Stimulated activated memory B cell treated with anti-CD40 and anti-IgM and Interleukin-4, amounts not matched to agents 10 μg/mL and 1 μg/mL and 100 μg/mL, for 72 hours (primary cell): ENCODE data around the gene NQO2.

ENCODE experiments used
- ATAC-seq: fragments of 150-1000 bp; cut with Tn5 transposase; 2 replicates; pipeline ENCODE4 v1.10.0; 2021
- H3K27ac Mint-ChIP-seq: one replicate; pipeline ENCODE4 v1.8.0; 2022; ENCODE audit warnings: mild to moderate bottlenecking, mixed read lengths
- H3K27me3 Mint-ChIP-seq: one replicate; pipeline ENCODE4 v1.8.0; 2022; ENCODE audit warnings: mixed read lengths
- H3K36me3 Mint-ChIP-seq: one replicate; pipeline ENCODE4 v1.8.0; 2022; ENCODE audit warnings: mixed read lengths
- H3K4me1 Mint-ChIP-seq: one replicate; pipeline ENCODE4 v1.8.0; 2022; ENCODE audit warnings: mixed read lengths
- H3K4me3 Mint-ChIP-seq: one replicate; pipeline ENCODE4 v1.8.0; 2022; ENCODE audit warnings: mild to moderate bottlenecking, moderate library complexity, mixed read lengths
- H3K9me3 Mint-ChIP-seq: one replicate; pipeline ENCODE4 v1.8.0; 2022; ENCODE audit warnings: mixed read lengths

The NQO2 gene

DNA sequence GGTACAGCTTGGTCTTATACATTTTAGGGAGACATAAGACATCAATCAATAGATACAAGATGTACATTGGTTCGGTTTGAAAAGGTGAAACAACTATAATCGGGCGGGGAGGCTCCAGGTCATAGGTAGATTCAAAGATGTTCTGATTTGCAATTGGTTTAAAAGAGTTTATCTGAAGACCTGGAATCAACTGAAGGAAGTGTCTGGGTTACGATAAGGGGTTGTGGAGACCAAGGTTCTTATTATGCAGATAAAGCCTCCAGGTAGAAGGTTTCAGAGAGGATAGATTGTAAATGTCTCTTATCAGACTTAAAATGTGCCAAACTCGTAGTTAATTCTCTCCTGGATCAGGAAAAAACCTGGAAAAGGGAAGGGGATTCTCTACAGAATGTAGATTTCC, 22.4 kb upstream of the NQO2 start:
- Mint-ChIP-seq H3K9me3 (no peaks in the 10 kb centered on the region), H3K4me3 (no peak overlapping the region), H3K27ac (no peak overlapping the region), H3K36me3 (no peaks in the 10 kb centered on the region), H3K4me1 (peaks cover 4% of the 10 kb centered on the region), H3K27me3 (peaks cover 21% of the 10 kb centered on the region)
- no peak for ATAC-seq

DNA sequence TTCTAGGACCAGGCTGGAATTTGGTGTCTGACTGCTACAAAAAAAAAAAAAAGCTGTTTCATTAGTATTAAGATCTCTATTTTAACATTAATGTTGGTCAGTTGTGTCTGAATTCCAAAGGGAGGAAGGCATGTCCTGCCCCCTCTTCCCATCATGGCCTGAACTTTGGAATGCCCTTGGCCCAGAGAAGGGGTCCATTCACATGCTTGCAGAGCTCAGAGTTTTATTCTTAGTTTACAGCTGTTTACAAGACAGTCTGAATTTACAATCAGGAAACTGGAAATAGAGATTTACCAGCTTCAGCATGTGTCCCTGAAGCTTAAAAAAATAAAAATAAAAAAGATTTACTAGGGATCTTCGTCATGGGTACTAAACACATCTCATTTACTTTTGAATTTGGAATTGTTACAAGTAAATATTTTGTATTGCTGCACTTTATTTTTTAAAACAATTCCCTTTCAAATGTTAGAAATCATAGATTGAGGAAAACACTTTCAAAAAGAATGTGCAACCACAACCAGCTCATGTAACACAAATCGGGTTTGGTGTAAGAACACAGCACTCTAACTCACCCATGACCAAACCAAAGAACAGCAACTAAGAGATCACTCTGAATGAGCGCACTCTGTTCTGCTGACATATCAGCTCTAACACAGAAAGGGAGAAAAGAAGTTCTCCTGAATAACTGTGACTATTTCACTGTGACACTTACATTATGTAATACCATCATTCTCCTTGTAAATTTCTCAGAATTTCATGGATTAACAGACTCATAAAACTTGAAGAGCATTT, 21.7 kb upstream of the NQO2 start:
- no peak for ATAC-seq
- Mint-ChIP-seq H3K9me3 (no peaks in the 10 kb centered on the region), H3K27ac (no peak overlapping the region)

DNA sequence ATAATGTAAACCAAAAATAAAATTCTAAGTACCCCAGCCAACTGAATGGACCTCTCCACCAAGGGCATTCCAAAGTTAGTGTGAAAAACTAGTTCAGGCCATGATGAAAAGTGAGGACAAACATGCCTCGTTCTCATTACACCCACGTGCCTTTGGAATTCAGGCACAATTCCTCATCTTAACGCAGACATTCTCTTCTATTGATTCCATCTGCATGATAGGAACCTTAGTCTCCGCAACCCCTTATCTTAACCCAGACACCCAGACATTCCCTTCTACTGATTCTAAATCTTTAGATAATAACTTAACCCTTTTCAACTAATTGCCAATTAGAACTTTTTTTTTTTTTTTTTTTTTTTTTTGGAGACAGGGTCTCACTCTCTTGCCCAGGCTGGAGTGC, 20.8 kb upstream of the NQO2 start:
- Mint-ChIP-seq H3K27me3 (peaks cover 38% of the 10 kb centered on the region), H3K36me3 (no peaks in the 10 kb centered on the region), H3K27ac (no peak overlapping the region), H3K4me1 (no peaks in the 10 kb centered on the region), H3K4me3 (no peak overlapping the region), H3K9me3 (no peaks in the 10 kb centered on the region)
- no peak for ATAC-seq

More for the DNA sequence above, 21.7 kb upstream of the NQO2 start:
- H3K4me1 Mint-ChIP-seq: no peaks in the 10 kb centered on the region
- H3K36me3 Mint-ChIP-seq: no peaks in the 10 kb centered on the region
- H3K27me3 Mint-ChIP-seq: peaks cover 29% of the 10 kb centered on the region
- no peak overlapping the region for H3K4me3 Mint-ChIP-seq

DNA sequence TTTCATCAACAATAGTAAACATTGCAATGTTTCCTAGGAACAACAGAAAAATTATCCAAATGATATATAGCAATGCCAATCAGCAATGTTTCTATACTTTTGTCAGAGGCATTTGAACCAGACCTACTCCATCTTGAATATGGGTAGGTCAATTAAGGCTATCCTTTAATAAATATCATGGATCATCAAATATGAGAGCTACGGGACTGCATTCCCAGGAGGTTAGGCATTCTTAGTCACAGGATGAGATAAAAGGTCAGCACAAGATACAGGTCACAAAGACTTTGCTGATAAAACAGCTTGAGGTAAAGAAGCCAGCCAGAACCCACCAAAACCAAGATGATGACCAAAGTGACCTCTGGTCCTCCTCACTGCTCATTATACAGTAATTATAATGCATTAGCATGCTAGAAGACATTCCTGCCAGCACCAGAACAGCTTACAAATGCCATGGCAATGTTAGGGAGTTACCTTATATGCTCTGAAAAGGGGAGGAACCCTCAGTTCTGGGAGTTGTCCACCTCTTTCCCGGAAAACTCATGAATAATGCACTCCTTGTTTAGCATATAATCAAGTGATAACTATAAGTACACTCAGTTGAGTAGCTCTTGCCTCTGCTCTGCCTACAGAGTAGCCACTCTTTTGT, 19.8 kb upstream of the NQO2 start:
- no peaks in the 10 kb centered on the region for H3K36me3 Mint-ChIP-seq
- no peak overlapping the region for H3K4me3 Mint-ChIP-seq
- no peaks in the 10 kb centered on the region for H3K9me3 Mint-ChIP-seq
- H3K27me3 Mint-ChIP-seq: peaks cover 38% of the 10 kb centered on the region
- no peak overlapping the region for H3K27ac Mint-ChIP-seq
- no peak for ATAC-seq
- no peaks in the 10 kb centered on the region for H3K4me1 Mint-ChIP-seq

DNA sequence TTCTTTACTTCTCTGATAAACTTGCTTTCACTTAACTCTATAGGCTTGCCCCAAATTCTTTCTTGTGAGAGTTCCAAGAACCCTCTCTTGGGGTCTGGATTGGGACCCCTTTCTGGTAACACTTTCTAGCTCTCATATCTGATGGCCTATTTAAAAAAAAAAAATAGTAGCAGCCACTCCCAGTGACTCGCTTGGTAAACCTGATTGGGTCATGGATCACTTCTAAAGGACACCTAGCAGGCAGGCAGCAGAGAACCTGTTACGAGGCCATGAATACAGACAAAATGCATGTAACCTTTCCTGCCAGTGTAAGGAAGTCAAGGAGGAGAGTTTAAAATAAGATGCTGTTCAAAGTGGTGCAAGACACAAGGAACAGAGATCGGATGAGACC, 19.2 kb upstream of the NQO2 start:
- H3K27me3 Mint-ChIP-seq: peaks cover 38% of the 10 kb centered on the region
- no peaks in the 10 kb centered on the region for H3K4me1 Mint-ChIP-seq
- no peak overlapping the region for H3K4me3 Mint-ChIP-seq
- H3K9me3 Mint-ChIP-seq: no peaks in the 10 kb centered on the region
- H3K27ac Mint-ChIP-seq: no peak overlapping the region
- no peaks in the 10 kb centered on the region for H3K36me3 Mint-ChIP-seq
- no peak for ATAC-seq

DNA sequence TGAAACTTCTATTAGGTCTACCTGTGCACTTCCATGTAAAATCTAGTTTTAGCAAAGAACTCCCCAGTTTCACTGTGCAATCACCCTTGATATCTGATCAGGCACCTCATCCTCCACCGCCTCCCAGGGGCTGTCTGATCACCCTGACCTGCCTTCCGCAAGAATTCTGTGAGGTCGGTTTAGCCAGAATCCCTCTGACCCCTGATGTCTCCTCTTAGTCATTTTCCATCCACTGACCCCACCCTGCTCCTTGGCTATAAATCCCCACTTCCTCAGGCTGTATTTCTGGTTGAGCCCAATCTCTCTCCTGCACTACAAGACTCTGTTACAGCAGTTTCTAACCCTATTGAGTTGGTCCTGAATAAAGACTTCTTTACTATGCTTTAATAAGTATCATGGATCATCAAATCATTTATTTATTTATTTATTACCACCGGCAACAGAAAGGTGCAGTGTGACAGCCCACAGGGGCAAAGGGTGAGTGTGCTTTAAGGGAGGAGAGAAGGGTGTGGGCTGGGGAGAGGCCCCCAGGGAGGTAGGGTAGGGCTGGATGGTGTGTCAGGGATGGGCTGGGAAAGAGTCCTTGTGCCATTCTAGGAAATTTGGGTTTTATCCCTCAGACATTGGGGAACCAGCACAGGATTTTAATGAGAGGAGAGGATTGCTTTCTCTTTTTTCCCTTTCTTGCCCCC, 17.1 kb upstream of the NQO2 start:
- Mint-ChIP-seq H3K4me1 (peaks cover 6% of the 10 kb centered on the region), H3K9me3 (no peaks in the 10 kb centered on the region), H3K27ac (no peak overlapping the region)

DNA sequence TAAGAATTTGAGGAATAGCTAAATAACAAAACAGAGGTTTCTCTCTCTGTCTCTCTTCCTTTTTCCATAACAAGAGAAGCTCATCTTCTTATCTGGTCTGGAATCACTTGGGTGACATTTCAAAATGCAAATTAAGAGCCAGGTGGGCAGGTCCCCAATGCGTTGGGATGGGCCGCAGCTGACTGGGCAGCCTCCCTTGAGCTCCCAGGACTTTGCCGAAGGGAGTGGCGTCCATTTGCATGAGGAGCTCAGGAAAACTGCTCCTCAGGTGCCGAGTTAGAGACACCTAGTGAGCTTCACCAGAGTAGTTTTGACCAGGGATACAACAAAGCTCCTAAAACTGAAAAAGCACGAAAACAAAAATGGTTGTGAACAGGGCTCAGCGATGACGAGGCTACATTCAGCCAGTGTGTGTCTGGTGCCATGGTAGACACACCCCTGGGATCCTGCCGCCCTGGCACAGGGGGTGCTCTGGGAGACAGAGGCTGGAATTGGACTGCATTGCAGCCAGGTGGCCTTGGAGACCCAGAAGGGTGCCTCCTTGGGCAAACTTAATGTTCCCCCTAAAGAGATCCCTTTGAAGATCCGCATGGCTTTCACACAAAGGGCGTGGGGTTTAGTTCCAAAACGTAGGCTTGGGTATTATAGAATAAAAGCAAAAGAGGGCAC, 14.8 kb upstream of the NQO2 start:
- H3K27me3 Mint-ChIP-seq: peaks cover 38% of the 10 kb centered on the region
- peaks cover 16% of the 10 kb centered on the region for H3K4me1 Mint-ChIP-seq
- H3K27ac Mint-ChIP-seq: no peak overlapping the region
- H3K36me3 Mint-ChIP-seq: no peaks in the 10 kb centered on the region
- ATAC-seq: no peak
- no peaks in the 10 kb centered on the region for H3K9me3 Mint-ChIP-seq
- no peak overlapping the region for H3K4me3 Mint-ChIP-seq

More for the DNA sequence above, 17.1 kb upstream of the NQO2 start:
- Mint-ChIP-seq H3K4me3 (no peak overlapping the region), H3K36me3 (no peaks in the 10 kb centered on the region), H3K27me3 (peaks cover 38% of the 10 kb centered on the region)
- ATAC-seq: no peak

DNA sequence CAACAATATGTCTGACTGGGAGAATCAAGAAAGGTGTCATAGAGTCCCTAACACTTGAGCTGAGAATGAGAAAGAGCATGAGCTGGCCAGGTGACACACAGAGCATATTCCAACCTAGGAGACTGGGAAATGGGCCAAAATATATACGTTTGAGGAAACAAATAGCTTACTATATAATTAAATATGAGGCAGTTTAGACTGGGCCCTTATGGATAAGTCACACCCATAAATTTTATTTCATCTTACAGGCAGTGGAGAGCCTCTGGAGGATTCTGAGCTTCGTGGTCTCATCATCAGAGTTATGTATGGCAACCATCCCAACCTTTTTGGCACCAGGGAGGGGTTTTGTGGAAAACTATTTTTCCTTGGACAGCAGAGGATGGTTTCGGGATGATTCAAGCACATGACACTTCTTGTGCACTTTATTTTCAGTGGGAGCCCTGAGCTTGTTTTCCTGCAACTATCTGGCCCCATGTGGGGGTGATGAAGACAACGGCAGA, 12.9 kb upstream of the NQO2 start:
- no peak for ATAC-seq
- H3K36me3 Mint-ChIP-seq: no peaks in the 10 kb centered on the region
- peaks cover 26% of the 10 kb centered on the region for H3K4me1 Mint-ChIP-seq
- H3K9me3 Mint-ChIP-seq: no peaks in the 10 kb centered on the region
- no peak overlapping the region for H3K4me3 Mint-ChIP-seq
- H3K27me3 Mint-ChIP-seq: peaks cover 22% of the 10 kb centered on the region
- peak overlapping the region; percentile 86 for H3K27ac Mint-ChIP-seq

DNA sequence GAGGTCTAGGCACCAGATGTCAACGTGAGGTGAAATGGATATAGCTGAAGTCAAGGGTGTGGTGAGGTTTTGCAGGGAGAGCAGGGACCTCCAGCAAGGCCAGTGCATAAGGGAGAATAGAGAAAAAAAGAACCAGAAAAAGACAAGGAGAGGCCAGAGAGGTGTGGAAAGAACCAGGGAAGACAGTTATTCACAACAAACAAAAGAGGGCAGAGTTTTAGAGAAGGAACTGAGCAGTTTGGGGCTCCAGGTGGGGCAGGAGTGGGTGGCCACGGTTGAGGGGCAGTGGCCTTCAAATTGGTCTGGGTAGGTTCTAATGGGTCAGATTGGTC, 11.6 kb upstream of the NQO2 start:
- H3K36me3 Mint-ChIP-seq: no peaks in the 10 kb centered on the region
- no peaks in the 10 kb centered on the region for H3K9me3 Mint-ChIP-seq
- peaks cover 26% of the 10 kb centered on the region for H3K4me1 Mint-ChIP-seq
- H3K27ac Mint-ChIP-seq: peak overlapping the region; percentile 86
- no peak for ATAC-seq
- H3K27me3 Mint-ChIP-seq: peaks cover 9% of the 10 kb centered on the region
- peak overlapping the region; percentile 94 for H3K4me3 Mint-ChIP-seq

DNA sequence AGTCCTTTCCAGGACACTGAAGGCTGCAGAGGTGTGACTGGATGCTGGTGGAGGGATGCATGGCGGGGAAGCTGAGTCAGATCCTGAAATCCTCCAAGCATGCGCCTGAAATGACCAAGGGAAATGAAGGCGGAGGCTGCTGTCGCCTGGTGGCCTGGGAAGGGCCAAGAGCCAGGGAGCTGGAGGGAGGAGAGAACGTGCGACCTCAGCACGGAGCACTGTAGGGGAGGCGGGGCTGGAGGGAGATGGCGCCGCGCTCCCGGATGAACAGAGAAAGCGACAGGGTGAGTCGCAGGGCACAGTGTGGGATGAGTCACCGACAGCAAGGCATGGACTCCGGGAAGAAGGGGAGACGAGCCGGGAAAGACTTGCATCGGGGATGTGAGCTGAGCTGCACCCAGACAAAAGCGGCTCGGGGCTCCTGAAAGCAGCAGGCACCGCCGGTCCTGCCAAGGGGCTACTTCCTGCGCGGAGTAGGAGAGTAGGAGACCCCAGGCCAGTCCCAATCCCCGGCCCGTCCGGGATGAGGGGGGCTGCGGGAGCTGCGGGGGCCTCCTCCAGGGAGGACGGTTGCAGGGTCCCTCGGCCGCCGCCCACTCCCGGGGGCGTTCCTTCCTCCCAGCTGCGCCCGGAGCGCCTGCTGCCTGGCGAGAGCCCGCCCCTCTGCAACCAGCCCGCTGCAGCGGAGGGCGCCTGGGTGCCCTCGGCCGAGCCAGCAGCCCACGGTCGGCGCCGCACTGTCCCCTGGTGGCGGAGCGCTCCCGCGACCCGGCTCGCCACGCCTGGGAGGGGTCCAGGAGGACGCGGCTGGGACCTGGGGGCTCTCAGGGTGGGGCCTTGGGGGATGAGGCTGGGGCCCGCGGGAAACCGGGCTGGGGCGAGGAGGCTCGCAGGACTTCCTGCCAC, 11.0 kb upstream of the NQO2 start:
- Mint-ChIP-seq H3K27ac (peak overlapping the region; percentile 86), H3K4me3 (peak overlapping the region; percentile 94), H3K4me1 (peaks cover 26% of the 10 kb centered on the region), H3K36me3 (no peaks in the 10 kb centered on the region), H3K27me3 (peaks cover 3% of the 10 kb centered on the region), H3K9me3 (no peaks in the 10 kb centered on the region)
- peak; percentile 93 for ATAC-seq

DNA sequence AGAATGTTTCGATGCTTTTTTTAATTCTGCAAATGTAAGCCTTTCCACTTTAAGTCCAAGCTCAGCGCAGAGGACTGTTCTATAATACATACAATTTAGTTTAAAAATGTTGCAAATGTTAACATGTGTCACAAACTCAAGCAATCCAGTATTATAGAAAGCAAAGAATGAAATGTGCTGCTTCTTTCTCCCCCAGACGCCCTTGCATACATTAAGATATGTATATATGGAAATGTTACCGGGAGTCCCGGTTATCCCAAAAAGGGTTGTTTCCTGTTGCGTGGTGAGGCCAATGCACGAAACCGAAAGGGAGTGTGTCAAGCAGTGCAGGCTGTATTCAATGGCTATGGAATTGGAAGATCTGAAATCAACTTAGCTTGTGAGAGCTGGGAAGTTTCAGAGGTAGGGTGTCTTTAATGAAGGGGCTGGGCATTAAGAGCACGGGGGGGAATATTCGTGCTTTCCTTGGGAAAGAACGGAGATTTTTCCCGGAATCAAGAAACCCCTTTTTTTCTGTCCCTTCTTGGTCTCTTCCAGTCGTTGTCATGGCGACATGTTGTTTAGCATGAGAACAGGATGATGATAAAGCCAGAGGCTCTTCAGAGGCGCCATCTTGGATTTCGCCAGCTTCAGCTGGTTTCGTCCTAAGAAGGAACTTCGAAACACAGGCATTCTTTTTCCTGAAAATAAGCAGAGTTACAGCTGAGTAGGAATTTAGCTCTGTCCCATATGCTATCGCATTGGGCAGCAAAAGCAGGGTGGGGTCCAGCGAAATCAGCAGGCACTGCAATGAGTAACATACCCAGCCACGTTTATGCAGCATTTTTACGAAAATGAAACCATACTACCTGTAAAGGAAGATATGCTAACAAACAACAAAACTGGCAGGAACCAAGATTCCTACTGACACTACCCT, 10.1 kb upstream of the NQO2 start:
- peak overlapping the region; percentile 94 for H3K4me3 Mint-ChIP-seq
- H3K4me1 Mint-ChIP-seq: peaks cover 26% of the 10 kb centered on the region
- no peaks in the 10 kb centered on the region for H3K36me3 Mint-ChIP-seq
- no peaks in the 10 kb centered on the region for H3K27me3 Mint-ChIP-seq
- H3K27ac Mint-ChIP-seq: peak overlapping the region; percentile 86
- peak; percentile 88 for ATAC-seq
- H3K9me3 Mint-ChIP-seq: no peaks in the 10 kb centered on the region

DNA sequence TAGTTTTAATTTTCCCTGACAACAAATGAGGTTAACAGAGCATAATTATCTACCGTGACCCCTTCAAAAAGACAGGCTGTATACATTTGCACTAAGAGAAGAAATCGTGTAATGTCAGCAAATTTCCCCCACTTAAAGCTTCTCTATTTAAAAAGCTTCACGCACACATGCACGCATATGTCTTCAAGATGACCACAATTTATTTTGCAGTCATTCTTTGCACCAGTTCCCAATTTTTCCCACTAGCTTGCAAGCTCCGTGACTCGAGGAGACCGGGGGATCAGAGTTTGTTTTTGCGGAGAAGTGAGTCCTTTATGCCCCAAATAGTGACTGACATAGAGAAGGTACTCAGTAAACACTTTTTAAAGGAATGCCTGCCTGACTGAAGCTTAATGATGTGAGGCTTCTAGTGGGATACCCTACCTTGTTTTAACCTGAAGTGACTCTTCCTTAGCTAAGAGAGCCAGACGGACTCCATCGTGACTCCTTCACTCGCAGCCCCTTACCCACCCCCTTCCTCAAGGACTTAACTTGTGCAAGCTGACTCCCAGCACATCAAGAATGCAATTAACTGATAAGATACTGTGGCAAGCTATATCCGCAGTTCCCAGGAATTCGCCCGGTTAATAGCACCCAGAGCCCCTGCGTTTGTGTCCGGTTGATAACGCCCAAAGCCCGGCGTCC, 9.3 kb upstream of the NQO2 start:
- Mint-ChIP-seq H3K27me3 (no peaks in the 10 kb centered on the region), H3K27ac (peak overlapping the region; percentile 86), H3K4me3 (peak overlapping the region; percentile 94), H3K4me1 (peaks cover 26% of the 10 kb centered on the region), H3K9me3 (no peaks in the 10 kb centered on the region), H3K36me3 (no peaks in the 10 kb centered on the region)
- no peak for ATAC-seq

DNA sequence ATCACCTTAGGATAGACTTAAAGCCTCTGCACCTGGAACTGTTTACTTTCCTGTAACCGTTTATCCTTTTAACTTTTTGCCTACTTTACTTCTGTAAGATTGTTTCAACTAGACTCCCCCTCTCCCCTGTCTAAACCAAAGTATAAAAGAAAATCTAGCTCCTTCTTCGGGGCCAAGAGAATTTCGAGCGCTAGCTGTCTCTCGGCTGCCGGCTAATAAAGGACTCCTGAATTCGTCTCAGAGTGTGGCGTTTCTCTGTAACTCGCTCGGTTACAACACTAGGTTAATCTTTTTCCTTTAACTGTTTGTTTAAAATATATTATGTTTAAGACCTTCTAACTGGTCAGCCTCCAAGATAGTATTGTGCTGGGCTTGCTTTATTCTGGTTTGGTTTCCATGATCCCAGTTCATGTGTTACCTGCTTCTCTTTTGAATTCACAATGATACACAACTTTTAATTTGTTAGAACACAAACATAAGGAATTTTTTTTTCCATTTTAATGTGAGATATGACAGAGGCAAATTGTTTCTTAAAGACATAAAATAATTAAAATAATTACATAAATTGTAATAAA, 8.7 kb upstream of the NQO2 start:
- Mint-ChIP-seq H3K36me3 (no peaks in the 10 kb centered on the region), H3K4me3 (peak overlapping the region; percentile 94), H3K27ac (peak overlapping the region; percentile 86), H3K4me1 (peaks cover 27% of the 10 kb centered on the region), H3K27me3 (no peaks in the 10 kb centered on the region), H3K9me3 (no peaks in the 10 kb centered on the region)
- ATAC-seq: no peak
